B cell (primary cell): ENCODE results near the gene PLEKHA7. TPM values are rescaled to one million over a fixed set of nuclear protein-coding genes. Genes with fewer than 3 reads are reported as not detected.

Experiments
- ATAC-seq: fragments of 200-7000 bp; cut with Tn5 transposase; one replicate; pipeline ENCODE4 v1.10.0; 2021; ENCODE audit warnings: low read depth, mild to moderate bottlenecking, moderate number of reproducible peaks, moderate library complexity
- CTCF ChIA-PET: fragments of 350-600 bp; sonication (Branson Sonifier 250); formaldehyde crosslinking; loops from one replicate; lab custom pipeline; 2021; ENCODE audit warnings: antibody characterized with exemption, inconsistent platforms; lab: Charles Lee
- POLR2A ChIA-PET: fragments of 350-600 bp; sonication (Branson Sonifier 250); formaldehyde crosslinking; loops from one replicate; lab custom pipeline; 2021; ENCODE audit warnings: antibody characterized with exemption; lab: Charles Lee
- DNase-seq: peaks from one replicate; pipeline ENCODE4 v3.0.0; 2013
- H2AFZ ChIP-seq: 2 replicates; pipeline ENCODE4 v1.6.1; 2012; ENCODE audit warnings: mild to moderate bottlenecking, low read depth, low read length; ENCODE audit not compliant: insufficient read depth, poor library complexity, severe bottlenecking
- H3K27ac ChIP-seq, 2 donors: 1 replicate in 1 of 2; 2 replicates in 1 of 2; pipeline ENCODE4 v1.5.1; 2012 to 2013; ENCODE audit warnings: low read length in 2 of 2, mild to moderate bottlenecking in 2 of 2, moderate library complexity in 1 of 2
- H3K27me3 ChIP-seq, 4 experiments: fragments of 200-600 bp in 1 of 4; sonication (generic) in 1 of 4; replicated peaks in 1 of 4; 1 replicate in 2 of 4; 2 replicates in 2 of 4; pipeline versions ENCODE4 v1.6.1 to v1.7.0; 2013 to 2016; ENCODE audit warnings: low read length in 3 of 4, mild to moderate bottlenecking in 2 of 4, mixed read lengths in 1 of 4, moderate library complexity in 1 of 4; ENCODE audit not compliant: insufficient read depth in 4 of 4, control insufficient read depth in 3 of 4; ENCODE audit errors: control extremely low read depth in 1 of 4
- H3K36me3 ChIP-seq, 2 experiments: replicated peaks in 1 of 2; 1 replicate in 1 of 2; 2 replicates in 1 of 2; pipeline versions ENCODE4 v1.6.1 to v1.7.1; 2013; ENCODE audit warnings: low read length in 1 of 2; ENCODE audit not compliant: insufficient read depth in 2 of 2, control insufficient read depth in 1 of 2; ENCODE audit errors: control extremely low read depth in 1 of 2, extremely low read depth in 1 of 2
- H3K4me1 ChIP-seq, 2 donors: fragments of 200-600 bp in 1 of 2; sonication (generic) in 1 of 2; 1 replicate in 1 of 2; 2 replicates in 1 of 2; pipeline versions ENCODE4 v1.5.1 to v1.6.1; 2013 to 2017; ENCODE audit warnings: low read length in 2 of 2; ENCODE audit not compliant: control insufficient read depth in 2 of 2, insufficient read depth in 2 of 2
- H3K4me2 ChIP-seq: replicated peaks from 2 replicates; pipeline ENCODE3; 2012; ENCODE audit warnings: mild to moderate bottlenecking, low read depth, low read length; ENCODE audit not compliant: poor library complexity, severe bottlenecking
- H3K4me3 ChIP-seq, 5 experiments: fragments of 200-600 bp in 1 of 5; sonication (generic) in 1 of 5; 1 replicate in 3 of 5; 2 replicates in 2 of 5; pipeline versions ENCODE4 v1.5.1 to v1.7.0; 2011 to 2016; ENCODE audit warnings: low read length in 4 of 5, mild to moderate bottlenecking in 4 of 5, low read depth in 2 of 5, control low read depth in 1 of 5, moderate library complexity in 1 of 5; ENCODE audit not compliant: insufficient read depth in 1 of 5; ENCODE audit errors: control extremely low read depth in 1 of 5, extremely low read depth in 1 of 5
- H3K79me2 ChIP-seq: fragments of 200-600 bp; sonication (generic); one replicate; pipeline ENCODE4 v1.6.0; 2016; ENCODE audit warnings: low read length; ENCODE audit not compliant: control insufficient read depth, insufficient read depth
- H3K9ac ChIP-seq: fragments of 200-600 bp; sonication (generic); 2 replicates; pipeline ENCODE4 v1.6.1; 2017; ENCODE audit warnings: mild to moderate bottlenecking, low read length, moderate library complexity
- H3K9me3 ChIP-seq, 3 donors: one replicate each; pipeline versions ENCODE4 v1.6.1 to v1.7.1; 2013; ENCODE audit warnings: low read length in 2 of 3; ENCODE audit not compliant: control insufficient read depth in 2 of 3, insufficient read depth in 1 of 3; ENCODE audit errors: control extremely low read depth in 1 of 3
- H4K20me1 ChIP-seq: 2 replicates; pipeline ENCODE4 v1.6.0; 2012; ENCODE audit warnings: mild to moderate bottlenecking, low read length; ENCODE audit not compliant: insufficient read depth, control insufficient read depth, poor library complexity, severe bottlenecking
- H3K27ac Mint-ChIP-seq: one replicate; pipeline ENCODE4 v1.8.0; 2021; ENCODE audit warnings: mixed read lengths
- H3K27me3 Mint-ChIP-seq: one replicate; pipeline ENCODE4 v1.8.0; 2021; ENCODE audit warnings: mixed read lengths
- H3K4me1 Mint-ChIP-seq: one replicate; pipeline ENCODE4 v1.8.0; 2021; ENCODE audit warnings: mixed read lengths
- H3K4me3 Mint-ChIP-seq: one replicate; pipeline ENCODE4 v1.8.0; 2021; ENCODE audit warnings: mixed read lengths
- H3K9me3 Mint-ChIP-seq: one replicate; pipeline ENCODE4 v1.8.0; 2022; ENCODE audit warnings: mixed read lengths; ENCODE audit not compliant: insufficient read depth
- CTCF ChIP-seq: fragments of 200-600 bp; IDR thresholded peaks from one replicate; pipeline ENCODE4 v1.8.0; 2022; ENCODE audit warnings: antibody characterized with exemption, mild to moderate bottlenecking
- EZH2 ChIP-seq: IDR thresholded peaks from 2 replicates; pipeline ENCODE4 v1.6.1; 2012; ENCODE audit warnings: borderline replicate concordance, low read depth, mild to moderate bottlenecking, moderate library complexity, low read length; ENCODE audit not compliant: insufficient read depth, poor library complexity, severe bottlenecking
- WGBS: methylation state at CpG from one replicate; pipeline ENCODE4 v1.1.5; 2013; ENCODE audit warnings: missing lambda C conversion rate; ENCODE audit not compliant: insufficient coverage; 5-methylcytosine and 5-hydroxymethylcytosine counted together
- intact Hi-C: fragments of 100-400 bp; cut with micrococcal nuclease; formaldehyde crosslinking; loops from one replicate; pipeline ENCODE4 v1.10.0; 2022
- polyA plus RNA-seq: library from polyadenylated mRNA; depleted of rRNA; stranded (reverse); fragments of >200 nt; gene quantifications from 2 replicates; pipeline ENCODE4 v1.2.3, GENCODE V29; 2012
- total RNA-seq, 2 donors: library from RNA; stranded (reverse); fragments of 120-200 nt in 1 of 2; gene quantifications; 1 replicate in 1 of 2; 2 replicates in 1 of 2; pipeline versions ENCODE4 v1.2.3 to v1.2.4, GENCODE V29; 2013 to 2022

Gene PLEKHA7
- total and polyA plus RNA-seq, 2 donors (not counting 1 experiment from before 2014, with no cell fraction given) = 1.7 to 8.2 TPM

GRCh38 chr11:16925561-16926065 lies 88.6 kb downstream of the PLEKHA7 start:
- Histone ChIP-seq H3K4me2 (peak overlapping the region; percentile 87), H3K27me3 (peaks cover 0 to 21% (median 13%) of the 10 kb centered on the region in 4 experiments), H4K20me1 (no peaks in the 10 kb centered on the region), H3K4me3 (peak overlapping the region in 4 of 5 experiments; percentile 24 to 54 (median 41)), H3K27ac (no peak overlapping the region), H3K79me2 (no peaks in the 10 kb centered on the region), H2AFZ (peak overlapping the region; percentile 68), H3K4me1 (peaks cover 25 to 28% of the 10 kb centered on the region in 2 donors), H3K9me3 (no peaks in the 10 kb centered on the region), H3K9ac (peak overlapping the region; percentile 59), H3K36me3 (no peaks in the 10 kb centered on the region)
- Mint-ChIP-seq H3K27me3 (peaks cover 15% of the 10 kb centered on the region), H3K4me3 (peak overlapping the region; percentile 76), H3K4me1 (peaks cover 30% of the 10 kb centered on the region), H3K27ac (peak overlapping the region; percentile 50), H3K9me3 (no peaks in the 10 kb centered on the region)
- intact Hi-C loops = no loop called here
- peak; percentile 44 for DNase-seq
- ChIA-PET CTCF (interaction anchor here (1.0 kb wide), 1 partner anchor 11 kb away, joined by 3 read pairs; no protein-coding TSS in a partner anchor), POLR2A (no interaction called here)
- WGBS = 2% methylated on average over 51 of the region's 52 CpGs
- no peak for TF ChIP-seq EZH2
- no peak for TF ChIP-seq CTCF
- ATAC-seq = peak; percentile 32

- H3K36me3 ChIP-seq = no peaks in the 10 kb centered on the region
- no peak overlapping the region for H3K27ac ChIP-seq
- Mint-ChIP-seq H3K9me3 (no peaks in the 10 kb centered on the region), H3K4me3 (peak overlapping the region; percentile 76), H3K27ac (no peak overlapping the region), H3K4me1 (peaks cover 30% of the 10 kb centered on the region), H3K27me3 (peaks cover 15% of the 10 kb centered on the region)
- H4K20me1 ChIP-seq = no peaks in the 10 kb centered on the region
- H3K79me2 ChIP-seq = no peaks in the 10 kb centered on the region
- DNase-seq (peak; percentile 22), ATAC-seq (no peak)
- H3K4me2 ChIP-seq = peak overlapping the region; percentile 87
- H3K9me3 ChIP-seq = no peaks in the 10 kb centered on the region
- peaks cover 0 to 21% (median 13%) of the 10 kb centered on the region in 4 experiments for H3K27me3 ChIP-seq
- intact Hi-C loops = loop anchor here (5.0 kb wide), 1 partner anchor 103 kb away; no protein-coding TSS in a partner anchor
- 4% methylated on average over 45 of the region's 51 CpGs for WGBS
- peak overlapping the region in 4 of 5 experiments; percentile 24 to 54 (median 41) for H3K4me3 ChIP-seq
- TF ChIP-seq CTCF = no peak
- no peak for TF ChIP-seq EZH2
- peaks cover 25 to 28% of the 10 kb centered on the region in 2 donors for H3K4me1 ChIP-seq
- POLR2A ChIA-PET = no interaction called here
- H3K9ac ChIP-seq = peak overlapping the region; percentile 59
- H2AFZ ChIP-seq = peak overlapping the region; percentile 68
- CTCF ChIA-PET = interaction anchor here (1.0 kb wide), 1 partner anchor 11 kb away, joined by 3 read pairs; no protein-coding TSS in a partner anchor
These were observed 89.2 kb downstream of the PLEKHA7 start for GRCh38 chr11:16924826-16925560.
